HG03571 (cell line): ENCODE measurements around the gene C11orf21.

Experiments used
- ATAC-seq: cut with Tn5 transposase; IDR thresholded peaks from one replicate; pipeline ENCODE4 v1.9.1; 2021; ENCODE audit not compliant: unreplicated experiment

C11orf21 gene

DNA sequence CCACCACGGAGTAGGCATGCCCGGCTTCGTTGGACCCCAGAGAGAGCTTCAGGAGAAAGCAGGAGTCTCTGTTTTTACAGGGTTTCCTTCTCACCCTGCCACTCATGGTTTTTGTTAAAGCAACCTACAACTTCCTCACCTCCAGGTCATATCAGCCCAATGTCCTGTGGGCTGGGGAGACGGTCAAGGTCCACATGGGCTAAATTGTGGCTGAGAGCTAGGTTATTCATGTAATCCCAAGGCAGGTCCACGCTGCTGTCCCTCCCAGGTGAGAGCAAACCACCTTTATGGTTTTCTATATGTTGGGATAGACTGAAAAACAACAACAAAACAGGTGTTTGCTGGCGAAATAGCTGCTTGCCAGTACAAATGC lies 19.6 kb upstream of the C11orf21 start:
- ATAC-seq: no peak

DNA sequence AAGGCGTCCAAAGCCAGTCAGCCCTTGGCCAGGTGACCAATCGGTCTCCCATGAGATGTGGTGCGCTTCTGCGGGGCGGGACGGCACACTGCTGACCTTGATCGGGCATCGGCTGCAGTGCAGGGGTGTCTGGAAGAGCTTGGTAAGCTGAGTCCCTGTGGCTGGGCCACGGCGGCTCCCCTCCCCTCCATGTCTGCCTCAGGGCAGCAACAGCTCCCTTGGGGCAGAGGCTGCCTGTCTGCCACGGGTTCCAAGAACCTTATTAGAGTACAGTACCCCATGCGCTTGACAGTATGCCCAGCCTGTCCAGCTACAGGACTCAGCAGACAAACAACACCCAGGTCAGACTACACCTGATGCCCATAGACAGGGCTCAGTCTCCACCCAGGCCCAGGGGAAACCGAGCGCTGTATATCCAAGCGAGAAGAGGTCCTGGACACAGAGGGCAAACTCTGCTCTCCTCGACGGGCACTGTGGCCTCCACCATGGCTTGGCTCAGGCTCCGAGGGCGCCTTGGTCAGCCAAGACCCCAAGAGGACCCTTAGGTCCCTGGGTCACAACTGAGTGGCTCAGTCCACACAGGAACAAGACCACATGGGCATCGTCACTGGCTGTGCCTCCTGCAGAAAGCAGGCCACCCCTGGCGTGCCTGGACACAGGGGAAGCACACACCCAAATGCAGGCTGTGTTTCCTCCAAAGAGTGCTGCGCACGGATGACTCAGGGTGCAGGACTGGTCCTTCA lies 19.0 kb upstream of the C11orf21 start:
- ATAC-seq: no peak

GRCh38 chr11:2319791-2320472 lies 18.2 kb upstream of the C11orf21 start:
- ATAC-seq: no peak

- ATAC-seq: no peak
Measured at GRCh38 chr11:2318707-2319106, 17.0 kb upstream of the C11orf21 start.

- no peak for ATAC-seq
Measured at GRCh38 chr11:2318123-2318522, 16.4 kb upstream of the C11orf21 start.

DNA sequence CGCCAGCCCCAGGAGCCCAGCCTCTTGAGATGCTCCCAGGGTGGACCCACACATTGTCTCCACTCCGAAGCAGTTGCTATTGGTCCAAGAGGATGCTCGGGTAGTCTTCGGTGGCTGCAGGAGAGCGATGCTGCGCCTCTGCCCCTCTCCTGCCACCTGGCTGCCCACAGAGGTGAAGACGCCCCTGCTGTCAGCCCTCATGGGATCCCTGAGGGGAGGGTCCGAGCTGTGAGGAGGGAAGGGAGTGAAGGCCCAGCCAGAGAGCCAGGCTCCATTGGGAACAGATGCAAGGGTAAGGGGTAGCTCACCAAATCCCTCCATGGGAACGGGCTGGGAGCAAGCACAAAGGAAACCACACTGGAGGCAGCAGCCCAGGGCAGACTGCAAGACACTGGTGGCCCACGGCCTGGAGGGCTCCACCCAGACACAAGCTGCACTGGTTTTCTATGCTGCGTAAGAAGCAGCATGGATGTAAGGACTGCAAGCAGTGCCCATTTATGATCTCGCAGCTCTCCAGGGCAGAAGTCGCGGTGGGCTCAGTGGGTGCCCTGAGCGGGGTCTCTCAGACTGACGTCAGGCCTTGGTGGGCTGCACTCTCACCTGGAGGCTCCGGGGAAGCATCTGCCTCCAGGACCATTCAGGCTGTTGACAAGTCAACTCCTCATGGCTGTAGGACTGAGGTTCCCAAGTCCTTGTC lies 15.8 kb upstream of the C11orf21 start:
- no peak for ATAC-seq

DNA sequence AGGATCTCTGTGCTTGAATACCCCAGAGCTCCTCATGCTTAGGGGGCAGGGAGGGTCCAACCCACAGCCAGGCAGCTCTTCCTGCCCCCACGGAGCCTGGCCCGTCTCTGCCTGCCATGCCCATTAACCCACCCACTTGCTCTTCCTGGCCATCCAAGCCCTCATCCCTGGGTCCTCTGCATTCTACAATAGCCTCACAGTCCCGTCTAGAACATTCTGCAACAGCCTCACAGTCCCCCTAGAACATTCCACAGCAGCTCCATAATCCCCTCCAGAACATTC lies 15.2 kb upstream of the C11orf21 start:
- ATAC-seq: no peak

DNA sequence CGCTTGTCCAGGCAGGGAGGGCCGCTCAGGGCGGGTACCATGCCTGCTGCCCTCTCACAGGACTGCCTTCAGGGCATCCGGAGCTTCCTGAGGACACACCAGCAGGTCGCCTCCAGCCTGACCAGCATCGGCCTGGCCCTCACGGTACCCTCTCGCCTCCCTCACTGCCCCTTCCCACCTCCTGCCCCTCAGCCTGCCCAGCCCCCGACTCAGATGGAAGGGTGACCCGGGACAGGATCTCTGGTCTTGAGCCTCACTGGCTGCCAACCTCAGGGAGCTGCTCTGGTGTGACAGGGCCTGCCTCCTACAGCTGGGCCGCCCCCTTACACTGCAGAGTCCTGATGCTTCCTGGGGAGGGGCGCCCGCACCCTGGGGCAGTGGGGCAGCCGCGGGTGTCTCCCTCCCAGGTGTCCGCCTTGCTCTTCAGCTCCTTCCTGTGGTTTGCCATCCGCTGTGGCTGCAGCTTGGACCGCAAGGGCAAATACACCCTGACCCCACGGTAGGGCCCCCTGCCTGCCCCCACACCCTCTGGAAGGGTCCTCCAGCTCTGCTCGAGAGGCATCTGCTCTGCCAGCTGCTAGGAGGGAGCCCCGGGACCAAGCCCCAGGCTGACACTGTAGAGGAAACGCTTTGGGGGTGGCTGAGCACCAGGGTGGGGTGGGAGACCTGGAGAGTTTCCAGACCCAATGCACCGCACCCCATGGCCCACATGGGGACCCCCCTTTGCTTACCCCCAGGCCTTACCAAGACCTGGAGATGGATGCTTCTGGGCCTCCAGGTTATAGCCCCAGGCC lies 14.6 kb upstream of the C11orf21 start:
- ATAC-seq: no peak

GRCh38 chr11:2315395-2316168 lies 13.9 kb upstream of the C11orf21 start:
- no peak for ATAC-seq

DNA sequence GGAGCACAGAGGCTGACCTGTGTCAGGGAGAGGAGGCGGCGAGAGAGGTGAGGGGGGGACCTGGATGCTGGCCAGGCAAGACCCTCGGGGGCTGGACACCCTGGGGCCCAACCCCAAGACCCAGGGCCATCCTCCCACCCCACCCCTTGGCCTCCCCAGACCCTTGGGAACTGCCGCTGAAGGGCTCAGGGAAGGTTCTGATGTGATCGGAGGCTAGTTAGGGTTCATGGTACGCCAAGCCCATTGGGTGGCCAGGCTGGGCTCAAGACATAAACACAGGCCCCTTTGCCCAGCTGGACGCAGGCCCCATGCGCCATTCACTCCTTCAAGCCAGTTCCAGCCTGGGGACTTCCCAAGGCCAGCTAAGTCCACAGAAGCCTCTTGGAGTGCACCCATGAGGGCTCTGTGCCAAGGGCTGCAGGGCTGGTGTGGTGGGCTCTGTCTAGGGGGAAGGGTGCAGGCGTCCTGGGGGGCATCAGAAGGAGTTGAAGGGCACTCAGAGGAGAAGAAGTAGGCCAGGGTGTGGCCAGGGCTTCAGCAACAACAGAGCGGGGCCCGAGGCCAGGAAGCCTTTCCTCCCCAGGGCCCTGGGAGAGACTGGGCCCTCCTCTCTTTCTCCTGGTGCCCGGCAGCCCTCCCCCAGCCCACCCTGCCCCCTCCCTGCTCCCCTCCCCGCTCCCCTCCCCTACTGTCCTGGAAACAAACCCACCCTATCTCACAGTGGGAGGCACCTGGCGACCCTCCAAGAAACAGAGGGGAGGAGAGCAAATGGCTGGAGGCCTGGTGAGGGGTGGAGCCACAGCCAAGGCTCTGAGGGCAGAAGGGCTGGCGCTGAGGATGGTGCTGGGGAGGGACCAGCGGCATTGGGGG lies 13.0 kb upstream of the C11orf21 start:
- no peak for ATAC-seq

GRCh38 chr11:2314136-2314524 lies 12.4 kb upstream of the C11orf21 start:
- ATAC-seq: no peak

GRCh38 chr11:2313051-2313951 lies 11.6 kb upstream of the C11orf21 start:
- no peak for ATAC-seq

DNA sequence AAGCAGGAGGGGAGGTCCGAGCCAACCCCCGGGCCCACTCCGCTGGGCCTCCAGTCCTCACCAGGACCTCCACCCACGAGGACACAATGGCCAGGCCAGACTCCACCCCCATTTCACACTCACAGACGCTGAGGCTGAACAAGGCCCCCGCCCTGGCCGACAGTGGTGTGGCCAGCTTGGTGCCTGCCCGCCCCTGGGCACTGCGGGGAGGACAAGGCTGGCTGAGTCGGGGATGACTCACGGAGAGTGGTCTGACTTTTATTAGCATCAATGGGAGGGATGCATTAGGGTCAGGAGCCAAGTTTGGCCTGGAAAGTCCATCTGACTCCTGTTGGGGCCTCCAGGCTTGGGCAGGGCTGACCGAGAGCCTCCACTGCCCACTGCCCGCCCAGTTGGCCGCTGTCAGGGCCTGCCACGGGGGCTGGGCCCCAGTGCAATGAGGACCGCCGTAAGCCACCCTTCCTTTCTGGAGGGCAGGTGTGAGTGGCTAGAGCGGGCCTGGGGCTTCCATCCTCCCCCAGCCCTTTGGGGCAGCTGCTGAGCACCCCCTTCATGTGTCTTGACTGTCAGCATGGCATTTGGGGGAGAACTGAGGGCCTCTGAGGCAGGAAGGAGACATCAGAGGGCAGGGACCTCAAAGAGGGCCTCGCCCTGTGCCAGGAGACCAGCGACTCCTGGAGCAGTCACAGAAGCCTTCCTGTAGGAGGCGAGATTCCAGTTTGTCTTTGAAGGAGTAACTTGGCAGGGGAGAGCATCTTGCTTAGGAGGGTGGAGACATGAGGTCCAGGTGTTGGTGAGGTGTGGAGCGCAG lies 10.7 kb upstream of the C11orf21 start:
- ATAC-seq: no peak

DNA sequence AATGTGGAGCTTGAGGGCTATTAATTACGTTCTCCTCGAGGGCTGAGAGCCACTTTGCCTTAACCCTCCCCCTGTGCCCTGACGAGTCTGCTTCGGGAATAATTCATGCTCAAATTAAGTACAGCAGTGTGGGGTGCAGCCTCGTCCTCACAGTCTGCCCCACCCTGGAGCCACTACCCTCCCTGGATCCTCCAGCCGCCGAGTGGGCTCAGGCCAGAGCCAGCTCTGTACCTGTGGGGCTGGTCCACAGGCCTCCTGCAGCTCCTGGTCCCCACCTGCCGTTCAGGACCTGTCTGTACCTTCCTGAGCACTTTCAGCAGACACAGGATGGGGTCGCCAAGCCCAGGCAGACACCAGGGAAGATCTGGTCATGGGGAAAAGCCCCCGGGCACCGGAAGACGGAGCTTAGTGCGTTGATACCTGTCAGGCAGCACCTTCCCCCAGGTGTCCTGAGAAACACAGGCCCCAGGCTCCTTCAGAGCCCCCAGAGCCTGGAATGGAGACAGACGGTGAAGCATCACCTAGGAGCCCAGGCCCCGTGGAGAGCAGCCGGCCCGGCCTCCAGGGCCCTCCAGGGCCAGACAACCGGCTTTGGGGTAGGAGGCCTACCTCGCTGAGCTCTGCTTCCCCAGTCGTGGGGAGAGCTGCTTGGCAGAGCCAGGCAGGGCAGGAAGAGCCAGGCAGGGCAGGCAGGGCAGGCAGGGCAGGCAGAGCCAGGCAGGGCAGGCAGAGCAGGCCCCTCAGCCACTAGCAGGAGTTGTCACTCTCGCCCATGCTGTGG lies 9.8 kb upstream of the C11orf21 start:
- ATAC-seq: no peak

- no peak for ATAC-seq
Measured at GRCh38 chr11:2310786-2311352, 9.2 kb upstream of the C11orf21 start.

- ATAC-seq: no peak
Measured at GRCh38 chr11:2310073-2310785, 8.5 kb upstream of the C11orf21 start.
